Islet precursor cell (in vitro differentiated cells): ENCODE measurements around the gene CPXM2.

ENCODE experiments used
- DNase-seq: peaks from one replicate; pipeline ENCODE4 v3.0.0-alpha.2; 2018

The CPXM2 gene

GRCh38 chr10:123795846-123796590 is 95.6 kb downstream of the CPXM2 start:
- peak; percentile 18 for DNase-seq

GRCh38 chr10:123795196-123795780 is 96.3 kb downstream of the CPXM2 start:
- DNase-seq, result peak; percentile 35

- peak; percentile 42 for DNase-seq
Measured at GRCh38 chr10:123792248-123792978, 99.2 kb downstream of the CPXM2 start.

GRCh38 chr10:123790132-123790885 is 101.3 kb downstream of the CPXM2 start:
- peak; percentile 35 for DNase-seq

GRCh38 chr10:123788981-123789380 is 102.6 kb downstream of the CPXM2 start:
- DNase-seq, result peak; percentile 40

- DNase-seq, result no peak
Measured at GRCh38 chr10:123787566-123787965, 104.0 kb downstream of the CPXM2 start.

- no peak for DNase-seq
Measured at GRCh38 chr10:123786896-123787295, 104.7 kb downstream of the CPXM2 start.

GRCh38 chr10:123786306-123786705 is 105.3 kb downstream of the CPXM2 start:
- no peak for DNase-seq

- DNase-seq, result no peak
Measured at GRCh38 chr10:123784646-123785045, 107.0 kb downstream of the CPXM2 start.

- no peak for DNase-seq
Measured at GRCh38 chr10:123784216-123784615, 107.4 kb downstream of the CPXM2 start.

- peak; percentile 68 for DNase-seq
Measured at GRCh38 chr10:123783296-123783695, 108.3 kb downstream of the CPXM2 start.

GRCh38 chr10:123782549-123782948 is 109.1 kb downstream of the CPXM2 start:
- peak; percentile 74 for DNase-seq

- peak; percentile 74 for DNase-seq
Measured at GRCh38 chr10:123781956-123782500, 109.6 kb downstream of the CPXM2 start.

GRCh38 chr10:123781324-123781900 is 110.2 kb downstream of the CPXM2 start:
- DNase-seq, result peak; percentile 60

- DNase-seq, result peak; percentile 50
Measured at GRCh38 chr10:123778719-123779517, 112.7 kb downstream of the CPXM2 start.

- peak; percentile 6 for DNase-seq
Measured at GRCh38 chr10:123777881-123778280, 113.7 kb downstream of the CPXM2 start.

- DNase-seq, result no peak
Measured at GRCh38 chr10:123774132-123774742, 117.4 kb downstream of the CPXM2 start.

GRCh38 chr10:123772645-123773508 is 118.7 kb downstream of the CPXM2 start:
- no peak for DNase-seq

GRCh38 chr10:123771877-123772644 is 119.5 kb downstream of the CPXM2 start:
- no peak for DNase-seq
